Germinal center (tissue), 1 donor: ENCODE results near the gene FAM181B.
A peak's percentile ranks its signal among the peaks of the same experiment; 100 is the strongest.

Experiments used
- DNase-seq: peaks from one replicate; pipeline ENCODE4 v3.0.0; 2012; ENCODE audit warnings: mixed read lengths, low spot score

Gene FAM181B, protein sequence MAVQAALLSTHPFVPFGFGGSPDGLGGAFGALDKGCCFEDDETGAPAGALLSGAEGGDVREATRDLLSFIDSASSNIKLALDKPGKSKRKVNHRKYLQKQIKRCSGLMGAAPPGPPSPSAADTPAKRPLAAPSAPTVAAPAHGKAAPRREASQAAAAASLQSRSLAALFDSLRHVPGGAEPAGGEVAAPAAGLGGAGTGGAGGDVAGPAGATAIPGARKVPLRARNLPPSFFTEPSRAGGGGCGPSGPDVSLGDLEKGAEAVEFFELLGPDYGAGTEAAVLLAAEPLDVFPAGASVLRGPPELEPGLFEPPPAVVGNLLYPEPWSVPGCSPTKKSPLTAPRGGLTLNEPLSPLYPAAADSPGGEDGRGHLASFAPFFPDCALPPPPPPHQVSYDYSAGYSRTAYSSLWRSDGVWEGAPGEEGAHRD

DNA sequence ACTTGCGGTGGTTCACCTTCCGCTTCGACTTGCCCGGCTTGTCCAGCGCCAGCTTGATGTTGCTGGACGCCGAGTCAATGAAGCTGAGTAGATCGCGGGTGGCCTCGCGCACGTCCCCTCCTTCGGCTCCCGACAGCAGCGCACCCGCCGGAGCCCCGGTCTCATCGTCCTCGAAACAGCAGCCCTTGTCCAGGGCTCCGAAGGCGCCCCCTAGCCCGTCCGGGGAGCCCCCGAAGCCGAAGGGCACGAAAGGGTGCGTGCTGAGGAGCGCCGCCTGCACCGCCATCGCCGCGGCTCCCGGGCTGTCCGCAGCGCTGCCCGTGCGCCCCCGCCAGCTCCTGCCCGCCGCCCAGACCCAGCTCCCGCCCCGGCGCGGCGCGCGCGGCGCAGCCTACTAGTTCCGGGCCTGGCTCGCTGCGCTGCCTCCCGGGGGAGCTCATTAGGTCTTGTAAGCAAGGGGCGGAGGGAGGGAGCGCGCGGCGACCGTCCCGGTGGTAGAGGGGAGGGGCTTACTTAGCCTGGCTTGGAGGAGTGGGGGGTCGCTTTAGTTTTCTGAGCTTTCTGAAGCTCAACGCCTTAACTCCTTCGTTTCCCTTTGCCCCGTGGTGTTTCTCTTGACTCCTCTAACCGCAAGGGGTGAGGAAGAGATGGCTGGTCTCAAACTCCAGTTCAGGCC lies at the start of gene FAM181B:
Gene FAM181B (minus strand): TSS at position 421 of the 676 bp plus-strand sequence. CDS start 135 bp downstream, at position 286.
- DNase-seq, result peak; percentile 38

DNA sequence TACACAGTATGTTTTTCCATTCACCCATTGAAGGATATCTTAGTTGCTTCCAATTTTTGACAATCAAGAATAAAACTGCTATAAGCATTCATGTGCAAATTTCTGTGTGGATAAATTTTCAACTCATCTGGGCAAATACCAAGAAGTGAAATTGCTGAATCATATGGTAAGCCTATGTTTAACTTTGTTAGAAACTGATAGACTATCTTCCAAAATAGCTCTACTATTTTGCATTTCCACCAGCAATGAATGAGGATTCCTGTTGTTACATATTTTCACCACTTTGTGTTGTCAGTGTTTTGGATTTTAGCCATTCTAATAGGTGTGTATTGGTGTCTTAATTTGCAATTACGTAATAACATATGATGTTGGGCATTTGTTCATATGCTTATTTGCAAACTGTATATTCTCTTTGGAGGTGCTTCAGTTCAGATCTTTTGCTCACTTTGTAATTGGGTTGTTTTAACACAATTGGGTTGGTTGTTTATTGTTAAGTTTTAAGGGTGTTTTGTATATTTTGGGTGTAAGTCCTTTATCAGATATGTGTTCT lies 49.2 kb upstream of the FAM181B start:
- DNase-seq, result no peak

DNA sequence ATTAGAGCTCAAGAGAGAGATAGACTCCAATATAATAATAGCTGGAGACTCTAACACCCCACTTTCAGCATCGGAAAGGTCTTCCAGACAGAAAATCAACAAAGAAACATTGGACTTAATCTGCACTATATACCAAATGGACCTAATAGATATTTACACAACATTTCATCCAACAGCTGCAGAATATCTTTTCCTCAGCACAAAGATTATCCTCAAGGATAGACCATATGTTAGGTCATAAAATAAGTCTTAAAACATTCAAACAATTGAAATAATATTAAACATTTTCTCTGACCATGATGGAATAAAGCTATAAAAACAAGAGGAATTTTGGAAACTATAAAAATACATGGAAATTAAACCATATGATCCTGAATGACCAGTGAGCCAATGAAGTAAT lies 45.1 kb upstream of the FAM181B start:
- DNase-seq, result no peak

DNA sequence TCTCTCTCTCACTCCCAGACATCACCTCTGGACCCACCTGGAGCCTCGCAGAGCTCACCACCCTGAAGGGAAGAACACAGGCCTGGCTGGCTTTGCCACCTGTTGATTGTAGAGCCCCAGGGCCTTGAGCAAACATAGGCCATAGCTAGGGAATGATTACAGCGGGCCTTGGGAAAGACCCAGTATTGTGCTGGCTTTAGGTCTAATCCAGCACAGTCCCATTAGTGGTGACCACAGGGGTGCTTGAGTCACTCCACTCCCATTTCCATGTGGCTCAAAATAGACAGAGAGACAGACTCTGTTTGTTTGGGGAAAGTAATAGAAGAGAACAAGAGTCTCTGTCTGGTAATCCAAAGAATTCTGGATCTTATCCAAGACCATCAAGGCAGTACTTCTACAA lies 42.7 kb upstream of the FAM181B start:
- DNase-seq, result no peak

DNA sequence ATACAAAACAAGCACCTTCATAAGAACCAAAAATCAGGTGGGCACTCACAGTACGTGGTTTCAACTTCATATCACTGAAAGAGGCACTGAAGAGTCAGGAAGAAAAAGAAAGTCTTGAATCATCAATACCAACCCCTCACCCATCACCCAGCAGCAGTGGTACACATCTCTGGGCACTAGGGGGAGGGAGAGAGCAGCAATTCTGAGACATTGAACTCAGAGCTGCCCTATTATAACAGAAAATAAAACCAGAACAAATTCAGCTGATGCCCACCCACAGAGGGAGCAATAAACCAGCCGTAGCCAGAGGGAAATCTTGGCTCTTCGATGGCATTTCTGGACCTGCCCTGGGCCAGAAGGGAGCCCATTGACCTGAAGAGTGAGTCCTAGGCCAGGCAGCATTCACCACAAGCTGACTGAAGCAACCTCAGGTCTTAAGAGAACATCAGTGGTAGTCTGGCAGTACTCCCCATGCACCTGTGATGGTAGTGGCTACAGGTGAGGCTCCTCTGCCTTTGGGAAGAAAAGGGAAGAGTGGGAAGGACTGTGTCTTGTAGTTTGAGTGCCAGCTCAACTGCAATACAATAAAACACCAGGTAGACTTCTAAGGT lies 42.2 kb upstream of the FAM181B start:
- peak; percentile 40 for DNase-seq

DNA sequence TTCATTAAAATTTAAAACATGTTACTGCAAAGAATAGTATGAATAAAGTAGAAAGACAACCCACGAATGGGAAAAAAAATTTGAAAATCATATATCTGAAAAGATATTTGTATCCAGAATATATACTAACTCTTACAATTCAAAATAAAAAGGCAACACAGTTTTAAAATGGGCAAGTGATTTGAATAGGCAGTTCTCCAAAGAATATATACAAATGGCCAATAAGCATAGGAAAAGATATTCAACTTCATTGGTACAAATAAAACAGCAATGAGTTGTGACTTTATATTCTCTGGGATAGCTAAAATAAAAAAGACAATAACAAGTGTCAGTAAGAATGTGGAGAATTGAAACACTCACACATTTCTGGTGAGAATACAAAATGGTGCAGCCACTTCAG lies 41.6 kb upstream of the FAM181B start:
- DNase-seq, result no peak

DNA sequence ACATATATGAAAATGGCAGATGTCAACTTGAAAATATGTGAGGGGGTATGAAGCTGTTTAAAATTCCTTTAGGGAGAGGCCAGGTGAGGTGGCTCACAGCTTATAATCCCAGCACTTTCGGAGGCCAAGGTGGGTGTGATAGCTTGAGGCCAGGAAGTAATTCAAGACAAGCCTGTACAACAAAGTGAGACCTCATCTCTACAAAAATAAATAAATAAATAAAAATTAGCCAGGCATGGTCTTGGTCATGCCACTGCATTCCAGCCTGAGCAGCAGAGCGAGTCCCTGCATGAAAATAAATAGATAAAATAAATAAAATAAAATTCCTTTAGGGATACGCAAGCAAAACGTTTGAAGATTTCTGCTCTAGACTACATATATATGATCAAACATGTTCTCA lies 38.1 kb upstream of the FAM181B start:
- DNase-seq, result no peak

DNA sequence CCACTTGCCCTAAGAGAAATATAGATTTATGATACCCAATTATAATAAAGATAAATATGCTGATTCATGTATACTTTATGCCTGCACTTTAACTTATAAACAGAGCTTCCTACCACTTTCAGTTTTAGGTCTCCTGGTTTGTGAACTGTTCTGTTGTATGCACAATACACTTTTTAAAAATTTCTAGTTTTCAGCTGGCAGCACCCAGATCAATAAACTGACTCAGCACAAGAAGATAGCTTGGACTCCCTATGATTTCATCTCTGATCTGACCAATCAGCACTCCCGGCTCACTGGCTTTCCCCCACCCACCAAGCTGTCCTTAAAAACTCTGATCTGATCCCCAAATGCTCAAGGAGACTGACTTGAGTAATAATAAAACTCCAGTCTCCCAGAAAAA lies 33.5 kb upstream of the FAM181B start:
- DNase-seq, result no peak

DNA sequence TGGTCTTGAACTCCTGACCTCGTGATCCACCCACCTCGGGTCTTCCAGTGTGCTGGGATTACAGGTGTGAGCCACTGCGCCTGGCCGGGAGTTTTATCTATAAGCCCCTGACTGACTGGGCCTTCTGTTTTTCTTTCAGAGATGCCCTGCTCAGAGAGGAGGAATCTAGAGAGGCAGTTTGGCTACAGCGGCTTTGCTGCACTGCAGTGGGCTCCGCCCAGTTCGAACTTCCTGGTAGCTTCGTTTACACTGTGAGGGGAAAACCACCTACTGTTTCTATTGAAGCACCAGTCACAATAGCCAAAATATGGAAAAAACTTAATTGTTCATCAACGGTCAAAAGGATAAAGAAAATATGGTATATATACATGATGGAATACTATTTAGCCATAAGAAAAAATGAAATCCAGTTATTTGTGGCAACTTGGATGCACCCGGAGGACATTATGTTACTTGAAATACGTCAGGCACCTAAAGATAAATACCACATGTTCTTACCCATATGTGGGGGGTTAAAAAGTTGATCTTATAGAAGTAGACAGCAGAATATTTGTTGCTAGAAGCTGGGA lies 31.9 kb upstream of the FAM181B start:
- DNase-seq, result no peak

DNA sequence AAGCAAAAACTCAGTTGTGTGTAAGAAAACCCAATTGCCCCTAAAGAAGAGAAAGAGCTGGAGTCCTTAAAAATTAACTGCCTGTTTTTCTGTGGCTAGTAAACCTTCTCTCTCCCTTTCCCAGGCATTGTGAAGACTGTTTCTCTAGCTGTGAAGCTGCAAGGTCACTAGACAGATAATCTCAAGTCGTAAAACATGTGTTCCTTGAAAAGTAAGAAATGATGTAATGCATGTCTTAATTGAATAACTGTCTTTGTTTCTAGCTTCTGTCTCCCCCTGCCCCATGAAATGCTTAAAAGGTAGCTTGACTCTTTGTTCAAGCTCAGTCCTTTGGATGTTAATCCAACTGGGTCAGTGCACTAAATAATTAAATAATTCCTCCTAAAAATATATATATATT lies 29.5 kb upstream of the FAM181B start:
- DNase-seq, result no peak

DNA sequence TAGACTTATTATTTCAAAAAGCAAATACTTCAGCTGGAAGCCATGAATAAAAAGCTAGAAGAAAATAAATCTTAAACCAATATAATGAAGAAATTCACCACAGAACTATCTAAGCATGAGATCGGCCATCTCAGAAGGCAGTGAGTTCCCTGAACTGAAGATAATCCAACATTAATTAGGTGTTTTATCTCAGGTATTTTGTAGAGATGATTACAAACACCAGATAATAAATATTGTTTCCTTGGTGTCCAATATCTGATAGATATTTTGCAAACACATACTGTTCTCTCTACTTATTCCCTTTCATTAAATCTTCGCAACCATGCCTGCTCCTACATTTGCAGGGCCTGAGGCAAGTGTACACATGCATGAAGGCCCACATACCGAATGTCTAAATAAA lies 26.0 kb upstream of the FAM181B start:
- no peak for DNase-seq

DNA sequence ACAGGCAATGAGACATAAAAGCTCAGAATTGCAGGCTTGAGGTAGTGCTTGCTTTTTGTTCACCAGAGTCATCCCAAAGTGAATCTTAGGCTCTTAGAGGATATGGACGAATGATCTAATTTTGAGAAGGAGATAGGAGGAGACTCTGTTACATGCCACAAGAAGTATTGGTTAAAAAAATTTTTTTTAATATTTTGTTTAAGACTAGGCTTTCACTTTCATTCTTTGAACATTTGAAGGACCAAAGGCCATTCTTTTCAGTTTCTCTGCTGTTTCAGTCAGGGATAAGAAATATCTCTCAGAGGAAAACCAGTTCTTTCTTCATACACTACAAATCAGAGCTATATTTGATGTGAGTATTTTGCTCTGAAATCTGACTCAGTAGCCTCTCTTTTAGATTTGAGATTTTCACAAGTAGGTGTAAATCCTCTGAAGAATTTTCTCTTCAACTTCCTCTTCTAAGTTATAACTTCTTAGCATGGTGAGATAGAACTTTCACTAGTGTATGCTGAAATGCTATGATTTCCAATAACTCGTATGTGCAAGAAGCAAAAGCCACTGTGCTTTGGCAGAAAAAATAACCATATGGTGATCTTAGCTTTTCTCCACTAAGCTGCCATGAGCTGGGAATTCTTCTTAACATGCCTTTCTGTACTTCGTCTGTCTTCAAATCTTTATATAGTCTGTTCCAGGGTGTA lies 24.1 kb upstream of the FAM181B start:
- no peak for DNase-seq

DNA sequence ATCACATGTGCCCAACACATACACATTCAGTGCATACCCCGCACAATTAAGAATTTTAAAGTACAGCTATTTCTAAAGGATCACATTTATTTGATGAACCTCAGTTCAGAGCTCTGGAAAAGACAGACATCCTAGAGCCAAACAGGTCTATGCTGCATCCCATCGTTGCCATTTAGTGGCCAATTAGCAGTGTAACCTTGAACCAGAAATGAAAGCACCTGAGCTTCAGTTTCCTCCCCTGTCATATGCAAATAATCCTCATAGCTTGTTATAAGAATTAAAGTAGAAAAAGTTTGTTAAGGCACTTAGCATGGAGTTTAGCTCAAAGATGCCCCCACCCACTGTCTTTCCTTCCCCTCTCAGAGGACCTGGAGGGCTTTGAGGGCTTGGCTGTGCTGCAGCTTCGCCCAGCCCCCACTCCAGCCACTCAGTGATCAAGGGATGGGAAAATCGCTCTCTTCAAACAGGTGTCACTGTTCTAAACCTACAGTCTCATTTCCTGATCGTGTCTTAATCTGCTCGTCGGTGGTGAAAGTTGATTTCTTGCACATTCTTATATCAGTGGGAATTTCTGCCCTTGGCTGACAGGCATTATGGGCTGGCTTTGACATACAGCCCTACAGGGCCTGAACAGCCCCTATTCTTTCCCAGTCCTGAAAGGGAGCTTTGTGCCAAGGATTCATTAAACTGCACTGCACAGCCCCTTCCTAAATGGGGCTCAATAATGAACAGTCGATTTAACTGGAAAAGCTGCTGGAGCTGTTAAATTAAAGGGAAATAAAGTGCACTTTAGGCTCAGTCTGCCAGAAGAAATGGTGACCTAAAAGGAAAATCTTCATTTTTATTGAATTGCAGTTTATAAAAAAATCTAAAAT lies 23.3 kb upstream of the FAM181B start:
- DNase-seq, result no peak

DNA sequence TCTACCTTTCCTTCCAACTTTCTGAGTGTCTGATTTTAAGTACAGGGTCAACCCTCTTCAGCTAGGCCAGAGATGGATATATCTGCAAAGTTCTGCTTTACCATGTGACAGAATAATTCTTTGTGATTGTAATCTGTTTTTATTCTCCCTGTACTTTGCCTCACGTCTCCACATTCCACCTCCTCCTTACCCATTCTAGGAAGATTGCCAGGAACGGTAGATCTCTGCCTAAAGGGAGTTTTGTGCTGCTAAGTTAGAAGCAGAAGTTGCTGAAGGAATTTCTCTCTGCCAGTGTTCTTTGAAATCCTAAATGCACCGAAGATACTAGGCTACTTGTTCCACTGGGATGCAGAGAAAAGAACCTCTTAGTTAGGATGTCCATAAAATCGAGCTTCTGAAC lies 20.7 kb upstream of the FAM181B start:
- no peak for DNase-seq

DNA sequence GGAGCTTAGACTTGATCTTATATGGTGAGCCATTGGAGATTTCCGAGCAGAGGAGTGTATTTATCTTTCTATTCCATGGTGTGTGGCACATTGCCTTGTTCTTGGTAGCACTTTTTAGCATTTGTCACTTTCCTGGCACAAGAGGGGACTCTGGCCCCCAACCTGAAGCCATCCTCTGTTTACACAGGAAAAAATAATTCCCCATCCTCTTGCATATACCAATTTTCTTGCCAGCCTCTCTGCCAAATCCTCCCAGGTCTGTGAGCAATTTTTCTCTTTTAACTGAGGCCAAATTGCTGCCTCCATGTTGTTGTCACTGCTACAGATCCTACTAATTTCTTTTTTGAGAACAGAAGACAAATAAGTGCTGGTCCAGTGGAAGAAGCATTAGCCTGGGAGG lies 20.3 kb upstream of the FAM181B start:
- DNase-seq, result no peak

DNA sequence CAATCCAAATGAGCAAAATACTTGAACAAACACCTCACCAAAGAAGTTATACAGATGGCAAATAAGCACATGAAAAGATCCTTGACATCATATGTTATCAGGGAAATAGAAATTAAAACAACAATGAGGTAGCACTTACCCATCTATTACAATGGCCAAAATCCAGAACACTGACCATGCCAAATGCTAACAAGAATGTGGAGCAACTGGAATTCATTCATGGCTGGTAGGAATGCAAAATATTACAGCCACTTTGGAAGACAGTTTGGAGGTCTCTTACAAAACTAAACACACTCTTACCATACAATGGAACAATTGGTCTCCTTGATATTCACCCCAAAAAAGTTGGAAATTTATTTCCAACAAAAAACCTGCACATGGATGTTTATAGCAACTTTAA lies 19.1 kb upstream of the FAM181B start:
- no peak for DNase-seq

DNA sequence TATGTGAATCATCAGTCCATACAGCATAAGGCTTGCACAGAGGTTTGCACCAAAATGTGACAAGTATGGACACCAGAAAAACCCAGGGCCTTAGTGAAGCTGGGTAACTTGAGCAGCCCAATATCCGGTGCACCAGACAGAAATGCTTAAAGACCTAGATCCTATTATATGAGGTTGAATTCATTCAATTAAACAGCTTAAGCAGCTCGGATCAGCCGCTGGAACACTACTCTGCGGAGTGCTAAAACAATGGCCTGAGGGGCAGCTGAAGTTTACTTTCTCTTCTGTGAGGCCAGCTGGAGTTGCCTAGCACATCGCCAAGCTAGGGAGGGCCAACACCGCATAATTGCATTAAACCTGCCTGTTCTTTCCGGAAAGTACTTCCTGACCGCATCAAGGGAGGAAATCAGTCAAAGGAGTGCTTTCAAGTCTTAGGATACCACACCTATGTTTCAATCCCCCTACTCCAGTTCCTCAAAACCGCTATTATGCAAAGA lies 17.0 kb upstream of the FAM181B start:
- DNase-seq, result no peak

DNA sequence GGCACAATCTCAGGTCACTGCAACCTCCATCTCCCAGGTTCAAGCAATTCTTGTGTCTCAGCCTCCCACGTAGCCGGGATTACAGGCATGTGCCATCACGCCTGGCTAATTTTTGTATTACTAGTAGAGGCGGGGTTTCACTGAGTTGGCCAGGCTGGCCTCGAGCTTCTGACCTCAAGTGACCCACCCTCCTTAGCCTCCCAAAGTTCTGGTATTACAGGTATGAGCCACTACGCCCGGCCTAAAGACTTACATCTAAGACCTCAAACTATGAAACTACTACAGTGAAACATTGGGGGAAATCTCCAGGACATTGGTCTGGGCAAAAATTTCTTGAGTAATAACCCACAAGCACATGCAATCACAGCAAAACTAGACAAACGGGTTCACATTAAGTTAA lies 13.8 kb upstream of the FAM181B start:
- no peak for DNase-seq

DNA sequence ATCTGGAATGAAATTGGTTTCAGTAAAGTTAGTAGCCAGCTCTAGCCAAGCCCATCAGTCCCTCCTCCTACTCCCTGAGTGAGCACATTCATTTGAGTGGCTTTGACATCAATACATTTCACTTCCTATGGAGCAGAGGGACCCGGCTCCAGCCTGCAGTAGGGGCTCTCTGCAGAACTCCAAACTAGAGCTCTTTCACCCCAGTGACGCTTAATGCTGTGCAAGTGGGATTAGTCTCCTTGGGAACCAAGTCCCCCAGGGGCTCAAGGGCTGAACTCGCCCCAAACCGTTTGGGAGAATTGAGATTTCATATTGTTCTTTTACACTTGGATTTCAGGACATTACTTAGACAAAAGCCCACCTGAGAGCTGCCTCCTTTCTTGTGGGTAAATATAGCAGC lies 4.4 kb upstream of the FAM181B start:
- no peak for DNase-seq

DNA sequence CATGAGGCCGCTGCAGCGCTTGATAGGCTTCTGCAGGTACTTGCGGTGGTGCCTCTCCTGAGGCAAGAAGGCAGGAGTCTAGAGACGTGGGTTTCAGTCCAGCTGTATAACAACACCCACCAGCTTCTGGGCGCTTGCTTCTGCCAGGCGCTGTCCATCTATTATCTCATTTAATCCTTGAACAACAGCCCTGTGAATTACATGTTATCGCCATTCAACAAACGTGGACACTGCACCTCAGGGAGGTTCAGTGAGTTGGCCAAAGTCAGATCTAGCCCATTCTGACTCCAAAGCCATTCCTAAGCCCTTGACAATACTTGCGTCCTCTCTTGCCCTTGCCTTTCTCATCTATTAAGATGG lies 436 bp upstream of the FAM181B start:
- no peak for DNase-seq
